ENCODE data around the gene SOS2.
"Not testable (repeated sequence)": the region's sequence is repeated elsewhere in the genome, so short reads cannot be mapped to it uniquely, and the experiment has no call there.

Gene SOS2

DNA sequence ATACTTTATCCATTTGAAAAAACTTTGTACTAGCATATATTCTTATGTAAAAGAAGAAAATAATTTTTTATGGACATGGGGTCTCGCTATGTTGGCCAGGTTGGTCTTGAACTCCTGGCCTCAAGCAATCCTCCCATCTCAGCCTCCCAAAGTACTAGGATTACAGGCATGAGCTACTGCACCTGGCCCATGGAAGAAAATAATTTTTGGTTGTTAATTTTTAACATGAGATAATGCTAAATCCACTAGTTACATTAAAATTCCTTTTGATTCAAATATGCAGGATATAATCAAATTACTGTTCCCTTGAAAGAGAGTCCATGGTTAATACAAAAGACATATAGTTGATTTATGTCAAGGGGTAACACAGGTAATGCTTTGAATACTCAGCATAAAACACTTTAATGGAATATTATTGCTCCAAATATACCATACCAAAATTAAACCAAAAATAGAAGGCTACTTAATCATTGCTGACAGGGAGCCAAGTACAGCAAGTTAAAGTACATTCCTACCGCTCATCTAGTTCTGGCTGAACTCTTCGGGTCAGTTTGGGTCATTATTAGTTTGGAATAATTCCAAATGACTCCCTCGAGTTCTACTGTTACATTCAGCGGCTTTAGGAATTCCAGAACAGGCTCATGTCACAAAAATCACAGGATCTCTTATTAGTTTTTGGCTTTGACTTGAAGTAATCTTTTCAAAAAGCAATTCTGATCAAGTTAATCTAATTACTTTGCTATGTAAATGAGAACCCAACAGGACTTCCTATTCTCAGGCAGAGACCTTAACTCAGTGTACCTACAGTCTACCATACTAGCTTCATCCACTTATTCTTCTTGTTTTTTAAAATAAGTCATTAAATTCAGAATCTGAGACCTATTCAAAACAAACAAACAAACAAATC is 6.1 kb downstream of the SOS2 start:
- peak; percentile 91 for DNase-seq

DNA sequence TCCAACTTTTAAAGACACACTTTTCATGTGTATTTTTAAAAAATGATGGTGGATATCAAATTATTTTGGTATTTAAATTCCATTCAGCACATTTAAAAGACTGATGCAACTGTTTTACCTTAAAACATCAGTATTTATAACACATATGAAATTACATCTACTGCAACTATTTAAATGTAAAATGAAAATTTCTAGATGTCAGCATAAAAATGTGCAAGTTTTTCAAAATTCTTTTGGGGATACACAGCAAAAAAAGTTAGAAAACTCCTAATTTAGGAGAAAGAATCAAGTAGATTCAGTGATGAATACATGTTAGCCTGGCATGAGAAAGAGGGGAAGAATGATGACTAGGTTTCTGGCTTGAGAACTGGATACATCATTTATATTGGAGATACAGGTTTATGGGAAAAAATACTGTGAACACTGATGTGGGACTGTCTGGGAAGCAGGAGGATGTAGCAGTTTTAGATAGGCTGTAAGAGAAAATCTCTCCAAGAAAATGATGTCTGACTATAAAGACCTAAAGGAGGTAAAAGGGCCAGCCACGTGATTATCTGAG is 9.2 kb downstream of the SOS2 start:
- DNase-seq: no peak

DNA sequence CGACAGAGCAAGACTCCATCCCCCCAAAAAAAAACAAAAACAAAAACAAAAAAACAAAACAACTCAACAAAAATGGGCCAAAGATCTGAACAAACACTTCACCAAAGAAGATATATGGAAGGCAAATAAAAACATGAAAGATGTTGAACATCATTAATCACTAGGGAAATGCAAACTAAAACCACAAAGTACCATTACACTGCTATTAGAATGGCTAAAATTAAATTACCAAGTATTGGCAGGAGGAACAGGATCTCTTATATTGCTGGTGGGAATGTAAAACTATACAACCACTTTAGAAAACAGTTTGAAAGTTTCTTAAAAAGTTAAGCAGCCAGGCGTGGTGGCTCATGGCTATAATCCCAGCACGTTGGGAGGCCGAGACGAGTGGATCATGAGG is 12.9 kb downstream of the SOS2 start:
- no peak for DNase-seq

DNA sequence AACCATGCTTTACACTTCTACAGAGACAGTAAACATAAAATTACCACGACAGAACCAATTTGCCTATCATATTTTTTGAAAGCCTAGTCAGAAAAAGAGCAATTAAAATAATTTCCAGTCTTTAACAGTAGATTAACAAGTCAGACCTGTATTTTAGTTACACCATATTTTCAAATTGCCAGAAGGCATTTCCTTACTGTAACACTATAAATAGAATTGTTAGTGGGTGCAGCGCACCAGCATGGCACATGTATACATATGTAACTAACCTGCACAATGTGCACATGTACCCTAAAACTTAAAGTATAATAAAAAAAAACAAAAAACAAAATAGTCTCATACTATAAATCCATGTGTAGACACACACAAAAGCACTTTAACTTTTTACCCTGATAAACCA is 16.0 kb downstream of the SOS2 start:
- DNase-seq: no peak

DNA sequence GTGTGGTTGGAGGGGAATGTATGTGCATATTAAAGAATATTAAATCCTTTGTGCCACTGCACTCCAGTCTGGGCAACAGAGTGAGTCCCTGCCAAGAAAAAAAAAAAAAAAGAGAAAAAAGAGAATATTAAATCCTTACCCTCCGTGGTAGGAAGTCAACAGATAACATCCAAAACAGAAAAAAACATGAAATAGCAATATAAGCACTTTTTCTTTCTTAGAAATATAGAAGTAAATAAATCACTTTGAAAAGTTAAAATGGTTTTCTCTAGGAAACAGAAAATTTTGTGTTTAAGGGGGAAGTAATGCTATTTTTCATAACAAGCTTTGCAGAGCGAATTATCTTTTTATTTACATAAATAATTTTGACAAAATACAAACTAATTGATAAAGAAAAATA is 17.6 kb downstream of the SOS2 start:
- DNase-seq: no peak

DNA sequence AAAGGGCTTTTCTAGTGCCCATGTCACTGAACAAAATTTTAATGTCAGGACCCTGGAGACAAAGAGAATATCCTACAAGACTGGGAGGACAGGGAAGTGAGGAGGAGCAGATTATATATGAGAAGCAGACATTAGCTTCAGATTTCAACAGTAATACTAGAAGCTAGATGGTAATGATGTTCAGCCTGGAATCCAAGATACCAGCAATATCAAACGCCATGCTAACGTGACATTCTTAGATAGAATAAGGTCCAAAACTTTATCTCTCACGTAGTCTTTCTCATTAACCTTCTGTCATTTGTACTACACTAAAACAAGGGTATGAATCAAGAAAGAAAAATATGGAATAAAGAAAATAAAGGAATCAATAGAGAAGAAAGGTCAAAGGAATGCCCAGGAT is 18.7 kb downstream of the SOS2 start:
- DNase-seq: no peak

DNA sequence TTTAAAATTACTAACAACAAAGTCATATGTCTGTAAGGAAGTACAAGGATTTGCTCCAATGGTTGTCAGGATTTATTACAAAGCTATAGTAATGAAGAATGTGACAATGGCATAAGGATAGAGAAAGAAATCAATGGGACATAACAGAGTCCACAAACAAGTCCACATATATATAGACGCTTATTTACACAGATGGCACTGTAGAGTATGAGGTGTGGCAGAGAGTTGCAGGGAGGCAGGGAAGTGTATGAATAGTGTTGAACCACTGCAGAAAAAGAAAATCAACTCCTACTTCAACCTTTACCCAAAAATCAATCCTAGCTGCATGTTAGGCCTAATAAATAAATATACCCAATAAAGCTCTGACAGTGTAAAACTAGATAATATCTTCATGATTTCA is 21.3 kb downstream of the SOS2 start:
- no peak for DNase-seq

DNA sequence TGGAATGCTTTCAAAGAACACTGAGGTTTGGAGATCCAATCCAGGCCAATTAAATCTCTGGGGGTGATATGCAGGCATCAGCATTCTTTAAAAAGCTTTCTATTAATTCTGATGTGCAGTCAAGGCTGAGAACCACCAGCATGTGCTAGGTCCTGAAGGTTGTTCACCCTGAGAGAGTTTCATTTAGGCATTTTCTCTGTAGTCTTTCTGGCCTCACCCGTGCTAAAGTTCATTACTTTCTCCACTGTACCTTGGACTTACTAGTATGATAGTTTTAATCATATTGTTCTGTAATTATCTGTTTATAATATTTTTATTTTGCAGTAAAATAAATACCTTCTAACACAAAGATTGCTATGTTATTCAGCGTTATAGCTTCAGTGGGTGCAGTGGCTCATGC is 32.9 kb downstream of the SOS2 start:
- DNase-seq: no peak

DNA sequence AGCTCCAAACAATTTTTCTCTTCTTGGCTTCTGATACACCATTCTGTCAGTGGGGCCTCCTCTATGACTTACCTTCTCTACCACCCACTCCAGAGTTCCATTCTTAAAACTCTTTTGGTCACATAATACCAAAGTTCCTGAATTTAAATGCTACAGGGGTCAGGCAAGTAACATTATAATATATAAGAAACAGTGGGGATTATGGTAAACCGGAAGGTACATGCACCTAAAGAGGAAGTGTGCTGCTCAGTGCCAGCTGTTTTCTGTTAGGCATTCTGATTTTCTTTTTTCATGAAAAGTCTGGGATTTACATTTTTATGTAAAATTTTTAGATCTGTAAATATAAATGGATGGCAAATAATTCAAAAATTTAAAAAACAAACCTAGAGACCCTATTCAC is 39.9 kb downstream of the SOS2 start:
- DNase-seq: no peak

DNA sequence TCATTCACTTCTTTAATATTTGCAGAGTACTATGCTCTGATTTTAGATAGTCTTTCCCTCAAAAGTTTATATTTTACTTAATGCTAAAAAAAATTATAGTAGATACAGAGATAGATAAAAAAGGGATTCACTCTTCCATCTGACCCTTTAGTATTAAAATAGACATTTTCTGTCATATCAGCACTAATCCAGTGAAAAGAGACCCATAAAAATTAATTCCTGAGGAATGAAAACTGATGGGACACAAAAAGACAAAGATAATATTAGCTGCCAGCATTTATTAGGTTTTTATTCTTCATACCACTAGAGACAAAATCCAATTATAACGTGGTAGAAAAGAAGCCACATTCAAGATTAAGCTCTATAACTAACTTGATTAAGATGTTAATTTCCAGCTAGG is 45.3 kb downstream of the SOS2 start:
- no peak for DNase-seq

DNA sequence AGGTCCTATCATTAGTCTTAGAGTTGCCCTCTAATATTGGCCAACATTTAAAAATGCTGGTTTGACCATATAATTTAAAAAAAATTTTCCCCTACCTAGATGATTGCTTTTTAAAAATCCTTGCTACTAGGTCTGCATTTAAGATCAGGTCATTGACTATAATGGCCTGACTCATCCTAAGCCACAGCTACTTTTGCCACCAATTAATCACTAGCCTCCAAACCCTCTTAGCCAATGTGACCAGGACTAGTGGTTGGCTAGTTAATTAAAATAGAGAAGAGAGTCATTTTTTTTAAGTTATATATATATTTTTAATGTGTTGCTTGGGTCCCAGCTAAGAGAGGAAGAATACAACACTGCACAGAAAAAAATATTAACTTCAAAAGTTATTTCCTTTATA is 57.5 kb downstream of the SOS2 start:
- DNase-seq: no peak

DNA sequence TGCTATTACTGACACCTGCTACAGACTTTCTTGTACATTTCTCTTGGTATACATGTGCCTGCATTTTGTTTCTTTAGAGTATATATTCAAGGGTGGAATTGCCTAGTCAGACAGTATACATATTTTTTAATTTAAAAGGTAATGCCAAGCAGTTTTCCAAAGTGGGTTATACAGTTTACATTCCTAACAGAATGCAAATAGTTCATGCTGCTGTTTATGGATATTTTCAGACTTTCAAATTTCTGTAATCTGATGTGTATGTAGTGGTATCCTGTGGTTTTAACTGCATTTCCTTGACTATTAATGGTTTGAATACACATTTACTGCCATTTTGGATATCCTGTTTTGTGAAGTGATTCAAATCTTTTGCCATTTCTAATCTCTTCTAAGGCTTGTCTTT is 59.5 kb downstream of the SOS2 start:
- no peak for DNase-seq

DNA sequence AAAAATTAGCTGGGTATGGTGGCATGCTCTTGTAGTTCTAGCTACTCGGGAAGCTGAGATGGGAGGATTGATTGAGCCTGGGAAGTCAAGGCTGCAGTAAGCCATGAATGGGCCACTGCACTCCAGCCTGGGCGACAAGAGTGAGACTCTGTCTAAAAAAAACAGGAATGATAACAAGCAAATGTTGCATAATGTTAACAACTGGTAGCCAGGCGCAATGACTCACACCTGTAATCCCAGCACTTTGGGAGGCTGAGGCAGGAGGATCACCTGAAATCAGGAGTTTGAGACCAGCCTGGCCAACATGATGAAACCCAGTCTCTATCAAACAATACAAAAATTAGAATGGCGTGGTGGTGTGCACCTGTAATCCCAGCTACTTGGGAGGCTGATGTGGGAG is 64.0 kb downstream of the SOS2 start:
- DNase-seq: not testable (repeated sequence)

DNA sequence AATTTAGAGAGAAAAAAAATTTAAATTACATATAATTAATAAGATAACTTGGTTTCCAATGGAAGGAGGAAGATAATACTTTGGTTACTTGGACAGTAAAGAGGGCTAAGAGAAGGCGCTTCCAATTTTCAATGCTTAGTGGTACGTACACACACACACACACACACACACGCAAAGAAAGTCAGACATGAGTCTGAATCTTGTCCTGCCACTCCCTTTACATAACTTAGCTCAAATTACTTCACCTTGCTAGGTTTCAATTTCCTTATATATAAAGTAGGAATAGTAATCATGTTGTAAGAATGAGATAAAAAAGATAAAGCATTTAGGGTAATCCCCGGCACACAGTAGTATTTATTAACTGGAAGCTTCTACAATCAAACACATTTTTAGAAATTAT is 75.3 kb downstream of the SOS2 start:
- DNase-seq: no peak

DNA sequence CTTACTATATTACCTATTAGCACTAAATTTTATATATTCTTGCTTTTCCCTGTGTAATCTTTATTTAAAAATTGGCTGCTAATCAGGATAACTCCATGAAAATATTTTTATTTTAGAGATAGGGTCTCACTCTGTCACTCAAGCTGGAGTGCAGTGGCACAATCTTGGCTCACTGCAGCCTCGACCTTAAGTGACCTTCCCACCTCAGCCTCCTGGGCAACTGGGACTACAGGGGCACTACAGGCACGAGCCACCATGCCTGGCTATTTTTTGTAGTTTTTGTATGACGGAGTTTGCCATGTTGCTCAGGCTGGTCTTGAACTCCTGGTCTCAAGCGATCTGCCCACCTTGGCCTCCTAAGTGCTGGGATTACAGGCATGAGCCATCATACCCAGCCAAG is 82.6 kb downstream of the SOS2 start:
- DNase-seq: no peak

DNA sequence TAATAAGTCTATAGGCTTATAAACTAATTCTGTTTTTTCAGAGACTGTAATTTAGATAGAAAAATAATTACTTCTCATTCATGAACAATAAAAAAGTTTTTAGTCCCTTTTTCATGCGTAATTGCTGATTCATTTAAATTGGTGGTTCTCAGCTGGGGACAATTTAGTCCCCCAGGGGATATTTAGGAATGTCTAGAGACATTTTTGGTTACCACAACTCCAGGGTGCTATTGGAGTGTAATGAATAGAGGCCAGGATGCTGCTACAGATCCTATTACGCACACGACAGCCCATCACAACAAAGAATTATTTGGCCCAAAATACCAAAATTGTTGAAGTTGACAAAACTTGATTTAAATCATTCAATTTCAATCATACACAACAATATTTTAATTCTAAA is 92.2 kb downstream of the SOS2 start:
- peak; percentile 60 for DNase-seq

DNA sequence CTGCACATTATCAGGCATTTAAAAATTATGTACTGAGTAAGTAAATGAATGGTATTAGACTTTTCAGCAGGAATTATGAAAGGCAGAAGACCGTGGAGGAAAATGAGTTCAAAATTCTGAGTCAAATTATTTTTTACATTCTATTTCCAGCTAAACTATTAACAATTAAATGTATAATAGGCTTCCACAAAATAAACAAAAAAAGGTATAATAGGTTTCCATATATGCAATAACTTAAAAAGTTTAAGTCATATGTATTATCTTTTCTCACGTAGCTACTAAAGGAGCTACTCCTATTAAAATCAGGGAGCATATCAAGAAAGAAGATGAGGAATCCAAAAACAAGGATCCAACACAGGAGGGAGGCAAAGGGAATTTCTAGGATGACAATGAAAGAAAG is 103.6 kb downstream of the SOS2 start:
- no peak for DNase-seq

DNA sequence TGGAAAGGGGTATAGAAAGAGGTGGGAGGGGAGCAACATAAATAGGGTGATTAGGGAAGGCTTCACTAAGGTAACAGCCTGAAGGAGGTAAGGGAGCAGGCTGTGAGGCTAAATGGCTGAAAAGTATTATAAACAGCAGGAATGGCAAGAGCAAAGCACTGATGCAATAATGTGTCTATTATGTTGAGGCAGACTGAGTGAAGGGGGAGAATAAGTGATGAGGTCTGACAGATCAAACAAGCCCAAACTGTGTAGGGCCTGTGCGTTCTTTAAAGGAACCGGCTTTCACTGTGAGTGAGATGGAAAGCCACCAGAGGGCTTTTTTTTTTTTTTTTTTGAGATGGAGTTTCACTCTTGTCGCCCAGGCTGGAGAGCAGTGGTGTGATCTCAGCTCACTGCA is 108.3 kb downstream of the SOS2 start:
- DNase-seq: no peak

DNA sequence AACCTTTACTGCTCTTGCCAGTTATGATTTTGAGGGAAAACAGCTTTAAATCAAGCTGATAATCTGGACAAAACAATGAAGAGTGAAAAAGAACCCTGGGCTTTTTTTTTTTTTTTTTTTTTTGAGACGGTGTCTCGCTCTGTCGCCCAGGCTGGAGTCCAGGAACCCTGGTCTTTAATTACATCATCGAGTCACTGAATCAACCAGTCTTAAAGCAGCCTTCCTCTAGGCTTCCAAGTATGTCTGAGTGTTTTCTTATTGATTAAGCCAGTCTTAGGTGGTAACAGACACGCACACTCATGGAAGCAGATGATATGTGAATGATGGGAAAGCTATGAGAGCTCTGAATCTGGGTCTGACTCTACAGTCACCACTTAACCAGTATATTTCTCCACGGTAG is 109.1 kb downstream of the SOS2 start:
- DNase-seq: no peak

DNA sequence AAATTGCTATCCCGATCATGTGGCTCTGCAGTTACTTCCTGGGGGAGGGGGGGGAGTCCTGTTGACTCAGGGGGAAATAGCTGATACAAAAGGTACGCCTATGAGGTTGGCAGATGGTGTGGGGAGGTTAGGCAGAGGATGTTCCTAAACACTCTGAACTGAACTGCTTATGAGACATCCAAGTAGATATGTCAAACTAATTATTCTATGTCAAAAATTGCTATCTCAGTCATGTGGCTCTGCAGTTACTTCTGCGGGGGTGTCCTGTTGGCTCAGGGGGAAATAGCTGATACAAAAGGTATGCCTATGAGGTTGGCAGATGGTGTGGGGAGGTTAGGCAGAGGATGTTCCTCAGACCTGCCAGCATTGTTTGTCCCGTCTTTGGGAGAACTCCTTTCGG is 109.9 kb downstream of the SOS2 start:
- DNase-seq: no peak

DNA sequence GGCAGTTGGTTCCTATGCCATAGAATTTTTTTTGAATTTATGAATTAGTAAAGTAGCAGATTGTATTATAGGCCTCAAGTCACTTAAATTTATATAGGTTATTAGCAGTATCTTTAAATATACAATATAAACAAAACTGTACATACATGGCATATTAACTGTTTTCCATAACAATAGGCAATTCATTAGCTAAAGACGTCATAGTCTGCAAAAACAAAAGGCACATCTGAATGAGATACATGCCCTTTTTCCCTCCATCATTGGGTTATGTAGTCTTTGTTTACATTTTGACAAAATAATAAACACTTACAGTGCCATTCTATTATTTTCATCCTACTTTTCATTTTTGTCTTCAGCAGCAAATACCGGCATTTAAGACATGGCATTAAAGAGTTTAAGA is 113.9 kb downstream of the SOS2 start:
- no peak for DNase-seq

DNA sequence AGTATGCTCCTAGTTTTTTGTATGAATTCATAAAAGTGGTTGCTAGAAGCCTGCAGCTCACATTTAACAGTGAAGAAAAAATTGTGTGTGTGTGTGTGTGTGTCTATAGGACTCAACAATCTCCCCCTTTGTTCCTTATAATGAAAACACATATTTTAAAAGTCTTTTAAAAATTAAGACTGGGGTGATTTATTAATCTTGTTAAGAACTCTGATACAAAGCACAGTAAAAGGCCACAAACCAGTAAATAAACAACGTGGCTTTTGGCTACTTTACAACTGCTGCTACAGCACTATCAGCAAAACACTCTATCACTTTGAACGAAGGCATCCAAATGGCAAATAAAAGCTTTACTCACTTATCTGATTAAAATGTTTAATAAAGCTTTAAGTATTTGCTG is 114.4 kb downstream of the SOS2 start:
- no peak for DNase-seq

DNA sequence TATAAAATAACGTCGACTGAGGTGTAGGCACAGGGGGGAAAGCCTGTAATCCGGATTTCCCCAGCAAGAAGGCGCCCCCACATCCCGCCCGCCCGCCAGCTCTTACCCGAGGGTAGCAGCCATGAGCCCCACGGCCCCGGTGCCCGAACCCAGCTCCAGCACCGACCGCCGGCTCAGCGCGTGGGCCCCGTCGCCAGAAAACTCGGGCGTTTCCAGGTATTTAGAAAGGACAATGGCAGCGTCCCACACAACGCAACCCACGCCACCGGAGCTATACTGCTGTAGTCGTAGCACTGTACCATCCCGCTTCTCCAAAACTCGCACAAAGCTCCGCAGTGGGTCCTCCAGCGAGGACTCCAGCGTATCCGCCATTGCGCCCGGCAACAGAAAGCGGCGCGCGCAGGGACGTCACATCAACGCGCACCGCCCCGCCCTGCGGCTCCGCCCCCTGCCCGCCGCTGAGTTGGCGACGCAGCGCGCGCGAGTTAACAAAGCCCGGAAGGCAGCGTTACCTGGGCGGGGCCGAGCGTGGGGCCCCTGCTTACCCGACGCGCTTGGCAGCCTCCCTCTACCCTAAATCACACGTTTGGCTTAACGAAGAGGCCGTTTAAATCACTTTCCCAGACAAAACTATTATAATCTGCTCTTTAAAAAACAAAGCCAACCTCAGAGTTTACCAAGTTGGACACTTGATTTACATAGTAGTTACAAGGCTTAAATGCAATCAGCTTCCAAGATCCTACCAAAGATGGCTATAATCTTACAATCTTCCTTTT is 115.0 kb downstream of the SOS2 start, which contains the start of gene VCPKMT:
VCPKMT (minus strand) TSS at position 392 of the 776 bp plus-strand sequence; CDS start at position 372, 20 bp downstream.
- peak; percentile 89 for DNase-seq

Measured in EL (cell line).